Measurements from ENCODE around the gene GPR17.

DNA sequence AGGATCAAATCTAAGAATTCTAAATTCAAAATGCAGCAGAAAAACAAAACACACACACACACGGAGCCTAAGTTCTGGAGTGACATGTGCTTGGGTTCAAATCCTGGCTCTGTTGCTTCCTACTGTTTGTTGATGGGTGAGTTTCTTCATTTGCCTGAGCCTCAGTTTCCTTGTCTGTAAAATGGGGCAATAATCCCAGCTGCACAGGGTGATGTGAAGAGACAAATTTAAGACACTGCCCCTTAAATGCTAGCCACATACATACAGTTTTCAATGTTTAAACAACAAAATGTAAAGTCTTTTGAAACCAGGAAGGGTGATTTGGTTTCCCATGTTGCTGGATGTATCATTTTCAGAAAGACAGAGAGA is 943 bp upstream of the GPR17 start:
- TF ChIP-seq, protein P1, sequence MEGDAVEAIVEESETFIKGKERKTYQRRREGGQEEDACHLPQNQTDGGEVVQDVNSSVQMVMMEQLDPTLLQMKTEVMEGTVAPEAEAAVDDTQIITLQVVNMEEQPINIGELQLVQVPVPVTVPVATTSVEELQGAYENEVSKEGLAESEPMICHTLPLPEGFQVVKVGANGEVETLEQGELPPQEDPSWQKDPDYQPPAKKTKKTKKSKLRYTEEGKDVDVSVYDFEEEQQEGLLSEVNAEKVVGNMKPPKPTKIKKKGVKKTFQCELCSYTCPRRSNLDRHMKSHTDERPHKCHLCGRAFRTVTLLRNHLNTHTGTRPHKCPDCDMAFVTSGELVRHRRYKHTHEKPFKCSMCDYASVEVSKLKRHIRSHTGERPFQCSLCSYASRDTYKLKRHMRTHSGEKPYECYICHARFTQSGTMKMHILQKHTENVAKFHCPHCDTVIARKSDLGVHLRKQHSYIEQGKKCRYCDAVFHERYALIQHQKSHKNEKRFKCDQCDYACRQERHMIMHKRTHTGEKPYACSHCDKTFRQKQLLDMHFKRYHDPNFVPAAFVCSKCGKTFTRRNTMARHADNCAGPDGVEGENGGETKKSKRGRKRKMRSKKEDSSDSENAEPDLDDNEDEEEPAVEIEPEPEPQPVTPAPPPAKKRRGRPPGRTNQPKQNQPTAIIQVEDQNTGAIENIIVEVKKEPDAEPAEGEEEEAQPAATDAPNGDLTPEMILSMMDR (IDR thresholded peaks at IDR 0.05) = no peak
- no peak for TF ChIP-seq POLR2A (IDR thresholded peaks at IDR 0.05)

Measured in thyroid gland (tissue), 4 donors.